H1 (cell line): ENCODE measurements around the gene HAS3. TPM values are rescaled to one million over a fixed set of nuclear protein-coding genes. Genes with fewer than 3 reads are reported as not detected.

Source experiments
- CHD7 ChIP-seq: fragments of 300-600 bp; sonication (generic); IDR thresholded peaks from 2 replicates; pipeline ENCODE4 v1.7.1; 2012; ENCODE audit warnings: low read length, moderate library complexity, mild to moderate bottlenecking, inconsistent platforms; ENCODE audit not compliant: insufficient replicate concordance
- FOSL1 ChIP-seq: IDR thresholded peaks from 2 replicates; pipeline ENCODE4 v1.6.1; 2011; ENCODE audit warnings: mild to moderate bottlenecking, low read depth, low read length, moderate library complexity; ENCODE audit not compliant: insufficient read depth
- JUN ChIP-seq: IDR thresholded peaks from 2 replicates; pipeline ENCODE4 v1.6.1; 2011; ENCODE audit warnings: low read depth, mild to moderate bottlenecking, improper control_type of control experiment, low read length
- KDM1A ChIP-seq: fragments of 200-600, 300-600 bp; sonication (generic); IDR thresholded peaks from 2 replicates; pipeline ENCODE4 v1.7.1; 2016; ENCODE audit warnings: mild to moderate bottlenecking, low read length, borderline replicate concordance
- polyA plus RNA-seq, 7 experiments: library from polyadenylated mRNA; depleted of rRNA in 3 of 7; stranded (reverse) in 5 of 7; unstranded in 2 of 7; fragments of >200 nt in 5 of 7; fragments of 200-250 nt in 2 of 7; gene quantifications; 1 replicate in 5 of 7; 2 replicates in 1 of 7; 4 replicates in 1 of 7; pipeline versions ENCODE4 v1.2.1 to v1.2.3, GENCODE V29; 2011 to 2013; ENCODE audit warnings: missing spikeins in 2 of 7, mixed read lengths in 2 of 7
- total RNA-seq: library from RNA; stranded (reverse); fragmentation: NEBNext Ultra II Directional; extraction: Animal tissue kit (Norgen Biotek cat#: 25700); gene quantifications from 2 replicates; pipeline ENCODE4 v1.2.1, GENCODE V29; 2021

The HAS3 gene
- total and polyA plus RNA-seq, 2 of the 8 experiments (the other 6 are each of a cell fraction or from before 2014, with no cell fraction given), result 32.1 to 69.6 TPM

- TF ChIP-seq FOSL1 (no peak), CHD7 (no peak), JUN (no peak), KDM1A (no peak)
Observed at GRCh38 chr16:69118468-69118867, 13.0 kb downstream of the HAS3 start (continued).
